Left renal pelvis (tissue), 4 donors: ENCODE measurements around the gene POMT2. TPM values are rescaled to one million over a fixed set of nuclear protein-coding genes. Genes with fewer than 3 reads are reported as not detected.
A peak's percentile ranks its signal among the peaks of the same experiment; 100 is the strongest.
"Not testable (repeated sequence)": the region's sequence is repeated elsewhere in the genome, so short reads cannot be mapped to it uniquely, and the experiment has no call there.

Experiments
- DNase-seq, 4 donors: peaks; one replicate each; pipeline ENCODE4 v3.0.0-alpha.2; 2013; ENCODE audit warnings: low read depth in 4 of 4, low spot score in 3 of 4
- polyA plus RNA-seq, 4 donors: library from polyadenylated mRNA; unstranded; fragments of 120-200 nt; gene quantifications; one replicate each; pipeline ENCODE4 v1.2.1, GENCODE V29; 2013; ENCODE audit not compliant: insufficient read length in 4 of 4

POMT2 gene
- polyA plus RNA-seq, 4 donors: 32.8 to 52.3 (median 42.2) TPM

DNA sequence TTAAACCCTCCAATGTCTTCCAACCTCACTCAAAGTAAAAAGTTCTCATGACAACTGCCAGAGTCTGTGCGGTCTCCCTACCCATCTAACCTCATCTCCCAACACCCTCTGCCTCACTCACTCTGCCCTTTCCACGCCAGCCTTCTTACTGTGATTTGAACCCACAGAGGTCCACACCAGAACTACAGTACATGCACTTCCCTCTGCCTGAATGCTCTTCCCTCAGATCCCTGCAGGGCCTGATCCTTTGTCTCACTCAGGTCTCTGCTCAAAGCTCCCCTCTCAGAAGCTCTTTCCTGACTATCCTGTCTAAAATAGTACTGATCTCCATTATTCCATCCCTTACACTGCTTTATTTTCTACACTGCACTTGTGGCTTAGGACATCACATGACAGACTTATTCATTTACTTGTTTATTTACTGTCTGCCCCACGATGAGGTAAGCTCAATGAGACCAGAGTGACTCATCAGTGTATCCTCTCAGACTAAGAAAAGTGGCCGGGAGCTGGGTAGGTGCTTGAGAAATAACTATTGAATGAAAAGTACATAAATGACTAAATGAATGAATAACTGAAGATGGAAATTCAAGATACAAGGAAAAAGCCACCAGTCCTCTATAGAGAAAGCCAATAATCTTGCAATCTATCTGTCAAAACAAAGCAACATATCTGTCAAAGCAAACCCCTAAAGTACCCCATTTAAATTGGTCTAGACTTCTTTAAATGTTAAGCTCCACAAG, 17.1 kb downstream of the POMT2 start:
- DNase-seq: no peak

DNA sequence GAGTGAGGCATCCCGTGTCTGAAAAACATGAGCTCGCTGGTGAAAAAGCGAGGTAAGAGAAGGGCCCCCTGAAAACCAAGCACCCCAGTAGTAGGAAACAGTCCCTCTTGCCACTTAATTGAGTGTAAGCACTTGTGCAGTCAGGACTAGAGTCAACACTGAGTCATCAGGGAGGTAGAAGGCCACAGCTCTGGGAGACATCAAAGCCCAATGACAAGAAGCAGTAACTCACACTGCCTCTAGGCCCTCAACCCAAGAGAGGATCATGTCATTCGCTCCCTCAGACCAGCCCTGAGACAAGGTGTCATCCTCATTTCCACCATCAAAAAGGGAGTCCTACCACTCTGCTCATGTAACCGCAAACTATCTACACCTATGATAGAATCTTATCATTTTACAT, 17.8 kb downstream of the POMT2 start:
- DNase-seq: no peak

GRCh38 chr14:77301103-77301502, 19.6 kb downstream of the POMT2 start:
- peak in 2 of 4 donors; percentile 62 to 65 for DNase-seq

DNA sequence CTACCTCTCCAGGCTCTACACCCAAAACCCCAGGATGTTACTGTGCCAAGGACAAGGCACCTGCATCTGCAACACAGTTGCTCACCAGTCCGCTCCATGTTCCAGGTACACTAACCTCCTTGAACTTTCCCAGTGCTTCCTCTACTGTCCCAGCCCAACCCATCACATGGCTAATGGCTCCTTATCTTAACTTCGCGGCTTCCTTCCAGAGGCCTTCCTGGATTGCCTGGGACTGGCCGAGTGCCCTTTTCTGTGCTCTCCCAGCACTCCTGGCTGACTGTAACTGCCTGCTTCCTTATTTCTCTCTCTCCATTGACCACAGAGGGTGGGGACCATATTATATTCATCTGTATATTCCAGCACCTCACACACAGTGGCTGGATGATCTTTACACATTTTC, 20.9 kb downstream of the POMT2 start:
- no peak for DNase-seq

DNA sequence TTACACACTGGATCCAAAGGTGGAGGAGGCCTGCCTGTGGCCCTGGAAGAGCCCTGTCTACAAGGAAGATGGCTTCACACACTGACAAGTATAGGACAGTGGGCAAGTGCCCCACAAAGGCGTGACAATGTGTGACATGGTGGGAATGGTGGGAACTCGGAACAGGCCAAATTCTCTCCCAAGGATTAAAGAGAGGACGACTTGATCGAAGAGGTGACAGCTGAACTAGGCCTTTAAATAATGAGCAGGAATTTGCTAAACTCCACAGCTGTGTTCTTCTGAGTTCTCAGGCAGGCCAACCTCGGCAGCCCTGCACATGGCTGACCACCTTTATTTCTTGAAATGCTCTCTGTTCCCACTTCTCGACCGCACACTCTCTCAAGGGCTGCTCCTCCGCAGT, 23.8 kb downstream of the POMT2 start:
- no peak for DNase-seq

DNA sequence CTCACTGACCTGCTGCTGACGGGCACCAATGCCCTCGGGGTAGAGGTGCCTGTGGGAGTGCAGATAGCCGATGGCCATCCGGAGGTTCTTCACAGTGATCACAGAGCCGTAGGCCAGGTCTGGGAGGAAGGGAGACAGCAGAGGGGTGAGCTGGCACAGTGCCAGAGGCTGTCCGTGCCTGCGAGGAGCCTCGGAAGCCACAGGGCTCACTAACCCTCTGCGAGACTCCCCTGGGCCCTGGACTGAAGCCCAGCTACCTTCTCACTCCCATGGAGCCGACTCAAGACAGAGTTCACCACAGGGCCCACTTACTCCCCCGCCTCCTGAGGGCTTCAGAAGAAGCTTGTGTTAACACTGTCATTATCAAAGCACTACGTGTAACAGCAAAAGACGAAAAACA, 24.5 kb downstream of the POMT2 start:
- no peak for DNase-seq

DNA sequence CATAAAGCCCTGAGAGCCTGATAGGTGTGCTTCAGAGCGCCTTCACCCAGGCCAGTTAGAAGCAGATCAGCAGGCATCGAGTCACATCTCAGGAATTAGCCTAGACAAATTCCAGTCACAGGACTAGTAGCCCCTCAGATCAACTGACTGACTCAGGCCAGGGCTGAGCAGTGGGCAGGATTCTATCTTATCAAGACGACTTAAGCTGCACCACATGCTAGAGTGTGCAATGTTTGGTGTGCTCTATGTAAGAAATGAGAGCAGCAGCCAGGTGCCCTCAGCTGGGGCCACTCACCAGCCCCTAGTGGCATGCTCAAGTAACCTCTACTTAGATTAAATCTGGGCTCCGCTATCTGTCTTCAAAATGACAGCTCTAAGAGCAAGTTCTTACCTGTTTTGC, 30.0 kb downstream of the POMT2 start:
- DNase-seq: no peak

GRCh38 chr14:77286576-77286975, 34.1 kb downstream of the POMT2 start:
- DNase-seq: no peak

DNA sequence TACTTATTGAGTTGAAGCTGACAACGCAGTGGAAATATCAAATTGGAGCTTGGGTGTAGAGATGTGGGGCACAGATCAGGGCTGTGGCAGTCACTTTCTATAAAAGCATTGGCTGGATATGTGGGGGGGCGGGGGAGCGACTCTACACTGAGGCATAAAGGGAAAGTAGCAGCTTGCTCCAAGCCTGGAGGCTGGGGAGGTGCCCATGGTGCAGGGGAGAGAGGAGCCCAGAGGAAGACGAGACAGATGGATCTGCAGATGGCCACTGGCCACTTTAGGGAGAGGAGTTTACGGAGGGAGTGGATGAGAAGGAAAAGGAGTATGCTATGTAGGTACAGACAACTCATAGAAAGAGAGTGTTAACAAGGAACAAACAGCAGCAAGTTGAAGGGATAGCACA, 36.2 kb downstream of the POMT2 start:
- DNase-seq: no peak

DNA sequence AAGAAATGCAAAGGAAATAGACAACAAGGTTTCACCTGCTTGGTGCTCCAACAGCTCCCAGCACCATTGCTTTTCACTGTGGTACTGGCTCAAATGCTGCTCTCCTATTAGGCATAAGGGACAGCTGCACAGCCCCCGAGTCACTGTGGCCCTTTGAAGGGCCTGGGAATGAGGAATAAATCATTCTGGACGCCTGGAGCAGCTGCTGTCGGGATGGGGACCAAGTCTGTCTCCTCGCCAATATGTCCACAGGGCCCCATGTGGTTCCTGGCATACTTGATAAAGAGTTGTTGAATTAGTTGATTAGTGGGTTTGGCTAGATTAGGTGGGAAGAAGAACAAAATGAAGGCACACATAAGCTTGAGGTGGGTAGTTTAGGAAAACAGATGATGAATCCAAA, 36.6 kb downstream of the POMT2 start:
- DNase-seq: no peak

- DNase-seq: no peak
These were observed 38.8 kb downstream of the POMT2 start for GRCh38 chr14:77281852-77282410.

- not testable (repeated sequence) for DNase-seq
These were observed 39.8 kb downstream of the POMT2 start for GRCh38 chr14:77280921-77281320.

DNA sequence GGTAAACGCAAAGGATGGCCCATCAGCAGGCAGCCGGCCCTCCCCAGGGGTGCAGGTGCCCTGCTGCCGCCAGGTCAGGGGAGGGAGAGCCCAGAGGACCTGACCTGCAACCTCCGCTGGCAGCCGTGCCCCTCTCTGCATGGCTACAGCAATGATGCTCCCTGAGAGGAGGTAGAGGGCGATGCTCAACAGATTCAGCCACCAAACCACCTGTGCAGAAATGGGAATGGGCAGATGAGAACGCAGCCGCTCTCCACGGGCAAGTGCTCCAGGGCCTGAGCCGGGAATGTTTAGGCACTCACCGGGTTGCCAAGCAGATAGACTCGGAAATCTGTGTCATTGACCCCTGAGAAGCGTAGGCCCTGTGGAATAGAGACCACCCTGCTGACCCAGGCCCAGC, 41.0 kb downstream of the POMT2 start:
- no peak for DNase-seq

DNA sequence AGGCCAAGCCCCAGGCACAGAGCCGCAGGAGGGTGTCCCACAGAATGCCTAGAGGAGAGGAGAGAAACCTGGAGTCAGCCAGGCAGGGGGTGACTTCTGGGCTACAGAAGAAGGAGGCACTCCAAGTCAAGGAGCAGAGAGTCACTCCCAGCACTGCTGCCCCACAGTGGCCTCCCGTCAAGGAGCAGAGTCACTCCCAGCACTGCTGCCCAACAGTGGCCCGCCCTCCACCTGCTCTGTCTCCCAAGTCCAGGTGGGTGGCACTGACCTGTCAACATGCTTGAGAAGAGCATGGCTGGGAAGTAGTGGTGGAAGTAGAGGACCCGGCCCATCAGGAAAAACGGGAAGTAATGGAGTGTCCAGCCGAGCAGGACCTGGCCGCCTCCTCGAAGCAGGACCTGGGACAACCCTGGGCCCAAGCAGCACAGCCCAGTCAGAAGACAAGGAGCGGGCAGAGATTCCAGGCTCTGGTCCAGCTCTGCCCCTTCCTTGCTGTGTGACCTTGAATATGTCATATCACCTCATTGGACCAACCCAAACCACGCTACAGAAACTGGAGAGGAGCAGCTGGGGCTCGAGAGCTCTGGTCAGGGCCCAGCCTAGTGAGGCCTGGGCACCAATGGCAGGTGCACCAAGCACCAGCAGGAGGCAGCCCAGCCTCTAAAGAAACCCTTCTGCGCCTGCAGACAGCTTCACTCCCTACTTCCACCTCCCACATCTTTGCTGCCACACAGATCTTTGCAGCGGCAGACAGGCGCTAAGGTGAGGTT, 42.0 kb downstream of the POMT2 start:
- DNase-seq: no peak

DNA sequence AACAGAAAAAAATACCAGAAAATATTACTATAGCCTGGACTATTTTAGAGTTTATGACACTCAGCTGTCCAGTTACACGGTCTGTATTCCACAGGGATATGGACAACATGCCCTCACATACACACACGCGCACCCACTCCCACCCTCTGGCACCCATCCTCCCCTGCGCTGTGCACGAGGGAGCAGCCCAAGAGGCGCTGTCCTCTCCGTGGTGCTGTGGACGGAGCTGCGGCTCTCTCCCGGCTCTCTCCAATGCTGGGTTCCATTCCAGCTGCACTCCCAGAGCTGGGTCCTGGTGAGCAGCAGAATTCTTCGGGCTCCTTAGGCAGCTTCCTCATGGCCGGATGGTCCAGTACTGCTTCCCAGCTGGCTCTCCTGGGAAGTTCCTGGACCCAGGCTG, 43.7 kb downstream of the POMT2 start:
- DNase-seq: no peak

GRCh38 chr14:77276295-77276935, 44.3 kb downstream of the POMT2 start:
- DNase-seq: no peak

- DNase-seq: no peak
These were observed 45.1 kb downstream of the POMT2 start for GRCh38 chr14:77275601-77276017.

DNA sequence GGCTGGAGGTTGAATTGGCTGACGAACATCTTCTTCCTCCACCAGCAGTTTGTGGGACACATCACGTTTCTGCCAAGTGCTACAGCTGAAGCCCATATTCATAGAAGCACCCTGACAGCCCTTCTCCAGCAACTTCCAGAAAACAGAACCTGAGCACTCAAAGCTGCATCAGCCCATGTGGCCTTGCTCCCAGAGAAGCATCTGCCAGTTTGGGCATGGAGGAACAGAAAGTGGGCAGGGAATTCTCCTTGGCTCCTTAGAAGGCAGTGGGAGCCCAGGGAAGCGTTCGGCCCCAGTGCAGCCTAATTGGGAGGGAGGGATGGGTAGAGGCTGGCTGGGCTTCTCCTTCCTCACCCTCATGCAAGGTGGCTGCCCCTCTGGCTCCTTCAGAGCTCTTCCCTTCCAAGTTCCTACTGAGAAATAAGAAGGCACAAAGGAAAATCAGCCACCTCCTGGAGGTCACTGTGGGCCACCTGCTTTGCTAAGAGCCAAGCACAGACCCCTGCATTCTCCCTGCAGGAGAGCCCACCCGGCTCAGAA, 45.6 kb downstream of the POMT2 start:
- no peak for DNase-seq

DNA sequence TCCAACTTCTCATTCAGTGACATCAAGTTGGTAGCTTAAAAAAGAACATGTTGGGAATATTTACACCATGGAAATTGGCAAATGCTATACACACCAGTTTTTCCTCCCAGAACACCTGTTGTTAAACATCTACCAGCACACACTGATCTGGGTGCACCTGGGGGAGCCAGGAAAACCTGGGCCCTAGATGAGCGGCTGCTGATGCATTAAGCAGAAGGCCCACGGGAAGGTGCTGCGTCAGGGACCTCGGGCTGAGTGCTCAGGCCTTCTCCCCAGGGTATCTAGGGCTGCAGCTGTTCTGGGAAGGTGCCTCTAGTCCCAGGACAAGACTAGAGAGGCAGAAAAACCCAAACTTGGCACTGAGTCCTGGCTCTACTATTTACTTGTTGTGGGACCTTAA, 46.9 kb downstream of the POMT2 start:
- no peak for DNase-seq

DNA sequence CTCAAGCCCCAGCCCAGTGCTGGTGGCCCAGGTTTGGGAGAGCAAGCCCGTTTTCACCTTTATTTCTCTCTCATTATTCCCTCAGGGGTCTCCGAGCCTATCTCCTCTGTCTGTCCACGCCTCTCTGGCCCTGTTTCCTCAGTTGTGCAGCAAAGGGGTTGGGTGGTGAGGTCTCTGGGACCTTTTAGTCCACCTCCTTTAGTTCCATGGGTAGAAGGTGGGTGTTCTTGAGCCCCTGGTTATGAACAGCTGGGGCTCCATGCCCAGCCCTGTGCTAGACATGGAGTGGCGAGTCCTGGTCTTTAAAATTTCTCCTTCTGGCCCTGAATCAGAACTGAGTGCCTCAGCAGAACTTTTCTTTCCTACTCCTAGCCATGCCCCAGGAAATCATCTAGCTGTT, 48.4 kb downstream of the POMT2 start:
- DNase-seq: no peak

DNA sequence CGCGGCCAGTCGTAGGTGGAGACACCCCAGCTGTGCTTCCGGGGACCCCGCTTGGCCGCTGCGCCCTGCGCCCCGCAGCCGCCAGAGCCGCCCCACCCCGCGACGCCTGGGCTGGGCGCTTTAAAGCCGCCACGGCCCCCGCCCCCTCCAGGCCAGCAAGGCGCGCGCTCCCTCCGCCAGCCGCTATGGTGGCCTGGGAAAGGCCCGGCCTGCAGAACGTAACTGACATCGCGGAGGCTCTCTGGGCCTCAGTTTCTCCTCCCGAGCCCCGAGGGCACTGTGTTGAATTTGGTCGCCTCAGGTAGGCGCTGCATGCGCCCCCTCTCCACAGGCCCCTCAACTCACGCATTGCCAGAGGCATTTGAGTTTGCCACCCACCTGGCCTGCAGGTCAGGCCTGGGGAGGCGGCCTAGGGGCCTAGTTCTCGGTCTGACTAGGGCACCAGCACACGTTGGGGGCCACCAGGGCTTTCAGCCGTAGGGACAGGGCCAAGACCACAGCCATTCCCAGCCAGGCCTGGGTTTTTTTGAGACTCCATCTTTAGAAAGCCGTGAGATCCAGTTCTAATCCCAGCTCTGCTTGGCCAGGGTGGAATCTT, 49.5 kb downstream of the POMT2 start, which contains the start of gene NGB:
NGB (minus strand) TSS at position 94 of the 598 bp plus-strand sequence. CDS start 269 bp downstream, outside the sequence.
- DNase-seq: no peak
